ENCODE results near the gene FMR1NB.

FMR1NB gene

GRCh38 chrX:147981038-147981752 lies at the start of gene FMR1NB:
TSS of gene FMR1NB (plus strand) at chrX:147981337. CDS start at chrX:147981403, 66 bp downstream.
- no peak for DNase-seq (ENCODE audit: low read depth)

- no peak for DNase-seq (ENCODE audit: low read depth)
Observed at GRCh38 chrX:147933815-147934214, 47.3 kb upstream of the FMR1NB start.

DNA sequence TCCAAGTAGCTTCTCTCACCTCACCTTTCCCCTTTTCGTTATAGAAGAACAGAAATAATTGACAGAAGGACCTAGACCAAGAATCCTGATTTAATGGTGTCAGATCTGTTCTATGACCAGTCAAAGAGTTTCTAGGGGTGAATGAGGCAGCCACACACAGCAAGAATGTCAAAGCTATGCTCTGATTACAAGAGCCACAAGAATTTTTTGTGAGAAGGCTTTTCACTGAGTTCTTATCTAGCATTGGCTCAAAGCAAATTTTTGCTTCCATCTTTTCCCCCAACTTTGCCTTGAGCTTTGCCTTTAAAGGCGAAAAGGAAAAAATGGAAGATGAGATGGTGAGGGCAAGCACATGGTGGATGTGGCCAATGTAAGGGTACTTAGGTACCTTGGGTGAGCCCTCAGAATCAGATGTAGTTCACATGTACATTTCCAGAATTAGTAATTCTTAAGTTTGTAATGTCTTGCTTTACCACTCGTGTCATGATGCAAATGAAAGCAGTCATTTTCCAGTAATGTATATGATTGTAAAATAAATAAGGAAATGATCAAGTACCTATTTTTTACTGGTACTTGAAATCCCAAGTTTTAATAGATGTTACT lies 45.9 kb upstream of the FMR1NB start:
- no peak for DNase-seq (ENCODE audit: low read depth)

- DNase-seq (ENCODE audit: low read depth): no peak
Observed at GRCh38 chrX:147945286-147945685, 35.9 kb upstream of the FMR1NB start.

DNA sequence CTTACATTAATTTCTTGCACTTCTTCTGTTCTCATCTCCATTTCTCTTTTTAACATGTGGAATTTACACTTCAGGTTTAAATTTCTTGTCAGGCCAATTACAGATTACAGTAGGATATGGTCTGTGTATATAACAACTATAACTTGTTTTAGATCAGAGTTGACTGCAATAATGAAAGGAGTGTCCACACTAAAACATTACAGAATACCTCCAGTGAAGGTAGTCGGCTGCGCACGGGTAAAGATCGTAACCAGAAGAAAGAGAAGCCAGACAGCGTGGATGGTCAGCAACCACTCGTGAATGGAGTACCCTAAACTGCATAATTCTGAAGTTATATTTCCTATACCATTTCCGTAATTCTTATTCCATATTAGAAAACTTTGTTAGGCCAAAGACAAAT lies 32.6 kb upstream of the FMR1NB start:
- DNase-seq (ENCODE audit: low read depth): no peak

DNA sequence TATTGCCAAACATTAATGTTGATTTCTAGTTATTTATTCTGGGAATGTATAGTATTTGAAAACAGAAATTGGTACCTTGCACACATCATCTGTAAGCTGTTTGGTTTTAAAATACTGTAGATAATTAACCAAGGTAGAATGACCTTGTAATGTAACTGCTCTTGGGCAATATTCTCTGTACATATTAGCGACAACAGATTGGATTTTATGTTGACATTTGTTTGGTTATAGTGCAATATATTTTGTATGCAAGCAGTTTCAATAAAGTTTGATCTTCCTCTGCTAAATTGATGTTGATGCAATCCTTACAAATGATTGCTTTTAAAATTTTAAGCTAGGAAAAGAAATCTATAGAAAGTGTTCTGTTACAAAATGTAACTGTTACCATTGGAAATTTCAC lies 30.8 kb upstream of the FMR1NB start:
- DNase-seq (ENCODE audit: low read depth): no peak

DNA sequence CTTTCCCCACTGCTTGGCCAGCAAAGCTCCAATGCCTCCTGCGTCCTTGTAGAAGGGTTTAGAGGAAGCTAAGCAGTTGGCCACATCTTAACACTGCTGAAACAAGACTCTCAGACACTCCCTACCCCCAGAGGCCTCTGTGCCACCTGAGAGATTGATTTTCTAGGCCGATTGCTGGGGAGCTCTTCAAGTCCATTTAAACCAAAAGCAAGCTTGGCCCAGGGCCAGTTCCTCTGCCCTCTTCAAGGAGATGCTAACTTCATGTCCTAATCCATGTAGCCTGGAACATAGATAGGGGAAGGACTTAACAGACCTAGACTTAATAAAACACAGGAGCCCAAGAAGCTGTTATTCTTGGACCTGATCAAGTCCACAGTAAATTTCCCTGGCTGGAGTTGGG lies 27.2 kb upstream of the FMR1NB start:
- DNase-seq (ENCODE audit: low read depth): no peak

DNA sequence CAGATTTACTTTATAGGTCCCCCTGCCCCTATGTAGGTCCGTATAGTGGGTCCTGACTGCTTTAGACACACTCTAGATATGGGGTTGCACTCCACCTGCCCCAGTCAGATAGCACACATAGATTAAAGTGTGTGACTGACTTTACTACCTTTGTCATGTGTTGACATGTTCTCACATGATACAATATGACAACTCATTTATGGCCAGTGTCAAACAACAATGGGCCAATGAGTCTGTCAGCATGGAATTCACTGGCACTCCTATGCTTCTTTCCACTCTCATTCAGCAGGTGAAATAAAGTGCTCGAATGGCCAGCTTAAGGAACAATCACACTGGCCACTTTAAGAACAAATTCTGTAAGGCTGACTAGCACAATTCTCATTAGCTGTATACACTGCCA lies 23.8 kb upstream of the FMR1NB start:
- no peak for DNase-seq (ENCODE audit: low read depth)

- no peak for DNase-seq (ENCODE audit: low read depth)
Observed at GRCh38 chrX:147958291-147958690, 22.8 kb upstream of the FMR1NB start.

DNA sequence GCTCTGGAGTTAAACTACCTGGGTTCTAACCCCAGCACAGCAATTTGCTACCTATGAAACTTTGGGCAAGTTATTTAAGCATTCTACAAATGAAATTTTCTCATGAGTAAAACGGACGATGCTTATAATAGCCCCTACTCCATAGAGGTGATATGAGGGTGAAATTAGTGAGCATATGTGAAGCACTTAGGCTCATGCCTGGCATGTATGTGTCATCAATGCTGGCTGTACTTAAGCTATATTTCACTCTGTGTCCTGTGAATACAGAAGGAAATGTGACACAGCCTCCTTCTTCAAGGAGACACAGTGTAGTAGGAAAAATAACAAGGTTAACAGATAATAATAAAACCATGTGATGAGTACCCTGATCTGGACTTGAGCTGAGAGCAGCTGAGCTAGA lies 20.4 kb upstream of the FMR1NB start:
- DNase-seq (ENCODE audit: low read depth): no peak

DNA sequence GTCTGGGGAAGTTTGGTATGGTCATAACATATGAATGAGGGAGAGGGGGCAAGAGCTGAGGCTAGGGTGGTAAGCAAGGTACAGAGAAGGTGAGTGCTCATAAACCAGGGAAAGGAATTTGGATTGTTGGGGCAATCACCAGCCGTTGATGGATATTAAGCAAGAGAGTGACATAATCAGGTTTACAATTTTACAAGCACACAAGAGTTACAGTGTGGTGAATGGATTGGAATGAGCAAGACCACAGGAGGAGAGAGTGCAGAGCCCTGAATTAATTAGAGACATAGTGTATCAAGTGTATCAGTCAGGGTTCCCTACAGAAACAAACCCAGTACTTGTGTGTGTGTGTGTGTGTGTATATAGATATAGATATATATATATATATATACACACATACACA lies 18.7 kb upstream of the FMR1NB start:
- DNase-seq (ENCODE audit: low read depth): no peak

GRCh38 chrX:147978931-147979330 lies 2.2 kb upstream of the FMR1NB start:
- DNase-seq (ENCODE audit: low read depth): no peak

- no peak for DNase-seq (ENCODE audit: low read depth)
Observed at GRCh38 chrX:148020329-148020728, 39.2 kb downstream of the FMR1NB start.

DNA sequence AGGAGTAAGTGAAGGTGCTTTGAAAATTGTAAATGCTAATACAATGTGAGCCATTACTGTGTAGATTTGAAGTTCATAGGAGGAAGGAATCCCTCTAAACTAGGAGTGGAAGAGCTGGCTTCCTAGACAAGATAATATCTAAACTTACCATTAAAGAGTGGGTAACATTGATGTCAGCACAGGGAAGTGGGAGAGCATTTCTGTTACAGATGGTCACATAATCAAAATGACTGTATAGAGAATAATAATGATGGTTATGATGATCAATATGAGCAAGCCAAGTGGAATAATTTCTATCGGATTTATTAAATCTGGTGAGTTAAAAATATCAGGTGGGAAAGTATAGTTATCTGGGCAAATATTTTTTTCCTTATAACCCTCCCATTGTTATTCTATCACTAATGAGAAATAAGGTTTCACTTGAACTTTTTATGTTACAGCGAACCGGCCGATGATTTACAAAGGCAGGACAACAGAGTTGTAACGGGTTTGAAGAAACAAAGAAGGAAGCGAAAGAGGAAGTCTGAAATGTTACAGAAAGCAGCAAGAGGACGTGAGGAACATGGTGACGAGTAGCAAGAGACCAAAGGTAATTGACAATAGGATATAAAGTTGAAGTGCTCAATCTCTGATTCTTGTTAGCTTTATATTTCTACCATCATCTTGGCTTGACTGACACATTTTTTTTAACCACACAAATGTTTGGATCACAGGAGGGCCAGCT lies 43.5 kb downstream of the FMR1NB start:
- DNase-seq (ENCODE audit: low read depth): no peak

- DNase-seq (ENCODE audit: low read depth): no peak
Observed at GRCh38 chrX:148035380-148035779, 54.2 kb downstream of the FMR1NB start.

DNA sequence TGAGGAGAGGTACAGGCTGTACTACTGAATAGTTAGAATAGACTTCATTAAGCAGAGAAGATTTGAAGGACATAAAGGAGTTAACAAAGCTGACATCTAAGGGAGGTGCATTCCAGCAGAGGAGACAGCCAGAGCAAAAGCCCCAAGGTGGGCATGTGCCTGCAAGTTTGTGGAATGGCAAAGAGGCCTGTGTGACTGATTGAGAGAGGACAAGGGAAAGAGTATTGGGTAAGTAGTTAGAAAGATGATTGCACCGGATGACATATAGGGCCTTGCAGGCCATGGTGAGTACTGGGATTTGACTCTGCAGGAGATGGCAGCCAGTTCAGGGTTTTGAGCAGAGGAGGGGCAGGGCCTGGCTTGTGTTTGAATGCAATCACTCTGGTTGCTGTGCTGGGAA lies 55.9 kb downstream of the FMR1NB start:
- no peak for DNase-seq (ENCODE audit: low read depth)

- no peak for DNase-seq (ENCODE audit: low read depth)
Observed at GRCh38 chrX:148043271-148043855, 62.2 kb downstream of the FMR1NB start.

DNA sequence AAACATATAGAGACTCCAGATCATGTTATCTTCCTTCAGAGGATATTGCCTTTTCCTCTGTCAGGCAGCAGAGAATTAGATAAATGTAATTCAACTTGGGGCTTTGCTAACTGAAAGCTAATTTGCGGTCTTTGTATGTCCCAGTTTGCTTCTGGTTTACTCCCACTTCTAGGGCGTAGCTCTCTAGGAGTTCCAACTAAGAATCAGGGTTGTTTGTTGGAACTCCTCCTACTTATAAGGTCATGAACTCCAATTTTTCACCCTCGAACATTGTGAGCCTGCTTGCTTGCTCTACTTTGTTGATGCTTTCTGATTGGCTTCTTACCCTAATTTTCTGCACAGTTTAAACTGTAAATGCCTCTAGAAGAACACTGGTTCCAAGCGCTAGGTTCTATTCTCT lies 66.1 kb downstream of the FMR1NB start:
- no peak for DNase-seq (ENCODE audit: low read depth)

DNA sequence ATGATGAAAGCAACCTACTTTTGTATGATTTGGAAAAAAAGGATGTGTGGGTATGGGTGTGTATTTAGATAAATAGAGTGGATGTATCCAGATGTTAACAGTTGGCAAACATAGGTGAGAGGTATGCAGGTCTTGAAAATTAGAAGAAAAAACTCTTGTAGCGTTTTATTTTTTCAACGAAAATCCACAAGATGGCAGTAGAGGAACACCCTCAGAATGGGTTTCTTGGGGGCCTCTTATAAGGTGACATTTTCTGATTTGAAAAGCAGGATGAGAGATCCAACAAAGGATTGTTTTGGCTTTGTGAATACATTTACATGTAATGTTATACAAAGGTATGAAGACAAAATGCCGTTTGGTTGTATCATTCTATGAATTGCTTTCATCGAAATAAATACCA lies 68.3 kb downstream of the FMR1NB start:
- no peak for DNase-seq (ENCODE audit: low read depth)

DNA sequence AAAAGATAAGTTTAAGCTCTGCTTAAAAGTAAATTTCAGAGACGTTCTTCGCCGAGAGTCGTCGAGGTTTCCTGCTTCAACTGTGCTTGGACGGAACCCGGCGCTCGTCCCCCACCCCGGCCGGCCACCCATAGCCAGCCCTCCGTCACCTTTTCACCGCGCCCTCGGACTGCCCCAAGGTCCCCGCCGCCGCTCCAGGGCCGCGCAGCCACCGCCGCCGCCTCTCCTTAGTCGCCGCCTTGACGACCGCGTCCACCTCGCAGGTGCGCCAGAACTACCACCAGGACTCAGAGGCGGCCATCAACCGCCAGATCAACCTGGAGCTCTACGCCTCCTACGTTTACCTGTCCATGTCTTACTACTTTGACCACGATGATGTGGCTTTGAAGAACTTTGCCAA lies 70.8 kb downstream of the FMR1NB start:
- no peak for DNase-seq (ENCODE audit: low read depth)

- DNase-seq (ENCODE audit: low read depth): no peak
Observed at GRCh38 chrX:148067285-148067684, 86.1 kb downstream of the FMR1NB start.

DNA sequence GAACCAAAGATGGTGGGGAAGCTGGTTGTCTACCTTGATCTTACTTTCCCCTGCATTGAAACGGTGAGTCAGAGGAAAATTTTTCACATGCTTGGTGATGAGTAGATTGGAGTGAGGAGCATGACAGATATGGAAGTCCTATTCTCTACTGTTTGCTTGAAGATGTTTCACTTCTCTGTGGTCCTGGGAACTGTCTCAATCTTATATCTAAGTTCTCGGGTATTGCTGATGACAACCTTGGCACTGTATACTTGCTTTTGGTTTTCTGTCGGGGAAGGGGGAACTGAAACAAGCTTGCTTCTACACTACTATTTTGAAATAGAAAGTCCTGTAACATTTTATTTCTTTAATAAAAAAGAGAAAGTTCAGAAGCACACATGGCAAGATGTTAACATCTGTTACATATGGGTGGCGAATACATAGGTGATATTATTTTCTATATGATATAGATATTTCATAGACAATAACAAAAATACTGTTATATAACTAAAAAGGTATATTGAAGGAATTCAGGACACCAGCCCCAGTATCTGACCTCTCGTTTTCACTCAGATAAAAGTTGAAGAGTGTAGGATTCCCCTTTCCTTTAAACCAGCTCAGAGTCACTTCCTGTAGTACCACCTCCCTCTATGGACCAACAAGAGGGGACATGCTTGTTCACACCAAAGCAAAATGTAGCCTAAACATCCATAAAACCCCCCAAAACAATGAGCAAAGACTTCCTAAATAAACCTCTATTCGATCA lies 88.8 kb downstream of the FMR1NB start:
- DNase-seq (ENCODE audit: low read depth): no peak
